Endothelial cell of umbilical vein (primary cell): ENCODE data around the gene TMEM145. TPM values are rescaled to one million over a fixed set of nuclear protein-coding genes. Genes with fewer than 3 reads are reported as not detected.

Source experiments
- BruUV-seq: library from RNA; stranded (reverse); fragments of 400-500 nt; replicated peaks from 2 replicates; lab custom pipeline; 2021; lab: Mats Ljungman, UMichigan
- CTCF ChIA-PET: fragments of 300-600, 350-600 bp; sonication (Branson Sonifier 250); formaldehyde crosslinking; loops from one replicate; lab custom pipeline; 2021; ENCODE audit warnings: antibody characterized with exemption, inconsistent platforms; lab: Charles Lee
- POLR2A ChIA-PET: fragments of 300-600, 350-600 bp; sonication (Branson Sonifier 250); formaldehyde crosslinking; loops from one replicate; lab custom pipeline; 2021; ENCODE audit warnings: antibody characterized with exemption, inconsistent platforms; lab: Charles Lee
- DNase-seq: peaks from one replicate; pipeline ENCODE4 v3.0.0-alpha.2; 2011; ENCODE audit warnings: low read depth, low spot score
- FAIRE-seq: peaks from 2 replicates; lab custom pipeline; 2011; peaks lifted over from hg19 to GRCh38; lab: Jason Lieb, UNC
- H2AFZ ChIP-seq: 2 replicates; pipeline ENCODE4 v1.6.0; 2012; ENCODE audit warnings: low read depth, low read length, control low read depth, inconsistent platforms
- H3K27ac ChIP-seq: 2 replicates; pipeline ENCODE4 v1.5.1; 2011; ENCODE audit warnings: low read depth, mild to moderate bottlenecking, control low read depth, low read length, moderate library complexity; ENCODE audit not compliant: insufficient read depth
- H3K27me3 ChIP-seq, 2 experiments: 2 replicates each; pipeline versions ENCODE4 v1.6.0 to v1.6.1; 2011; ENCODE audit warnings: low read length in 2 of 2, mixed read lengths in 1 of 2; ENCODE audit not compliant: control insufficient read depth in 2 of 2, insufficient read depth in 2 of 2
- H3K36me3 ChIP-seq, 2 experiments: 2 replicates in 1 of 2; 3 replicates in 1 of 2; pipeline ENCODE4 v1.5.1; 2011; ENCODE audit warnings: low read length in 2 of 2, mild to moderate bottlenecking in 1 of 2, moderate library complexity in 1 of 2; ENCODE audit not compliant: control insufficient read depth in 2 of 2, insufficient read depth in 2 of 2; ENCODE audit errors: extremely low read depth in 1 of 2
- H3K4me1 ChIP-seq: 3 replicates; pipeline ENCODE4 v1.5.1; 2011; ENCODE audit warnings: mild to moderate bottlenecking, low read length; ENCODE audit not compliant: control insufficient read depth, insufficient read depth; ENCODE audit errors: extremely low read depth
- H3K4me2 ChIP-seq: 2 replicates; pipeline ENCODE4 v1.6.1; 2011; ENCODE audit warnings: low read length, control low read depth, mixed read lengths; ENCODE audit not compliant: insufficient read depth
- H3K4me3 ChIP-seq, 3 experiments: fragments of 200-600 bp in 1 of 3; sonication (generic), shearing (Covaris generic) in 1 of 3; replicated peaks in 1 of 3; 2 replicates each; pipeline ENCODE4 v1.5.1; 2011 to 2016; ENCODE audit warnings: control low read depth in 3 of 3, low read length in 3 of 3, mild to moderate bottlenecking in 2 of 3, inconsistent platforms in 1 of 3, low read depth in 1 of 3, moderate library complexity in 1 of 3; ENCODE audit not compliant: insufficient read depth in 1 of 3
- H3K79me2 ChIP-seq: 2 replicates; pipeline ENCODE4 v1.6.0; 2012; ENCODE audit warnings: low read length, inconsistent platforms; ENCODE audit not compliant: control insufficient read depth, insufficient read depth
- H3K9ac ChIP-seq: replicated peaks from 2 replicates; pipeline ENCODE3; 2011; ENCODE audit warnings: low read length, control low read depth; ENCODE audit not compliant: insufficient read depth; ENCODE audit errors: extremely low read depth
- H3K9me1 ChIP-seq: replicated peaks from 3 replicates; pipeline ENCODE4 v1.6.0; 2011; ENCODE audit warnings: mild to moderate bottlenecking, low read length; ENCODE audit not compliant: control insufficient read depth, insufficient read depth; ENCODE audit errors: extremely low read depth
- H3K9me3 ChIP-seq: replicated peaks from 2 replicates; pipeline ENCODE4 v1.5.1; 2012; ENCODE audit warnings: low read length, inconsistent platforms; ENCODE audit not compliant: control insufficient read depth, insufficient read depth
- H4K20me1 ChIP-seq: replicated peaks from 2 replicates; pipeline ENCODE3; 2011; ENCODE audit warnings: mild to moderate bottlenecking, low read length; ENCODE audit not compliant: control insufficient read depth, insufficient read depth; ENCODE audit errors: extremely low read depth
- CTCF ChIP-seq, 2 donors: IDR thresholded peaks; 1 replicate in 1 of 2; 2 replicates in 1 of 2; pipeline ENCODE4 v1.5.1; 2011; ENCODE audit warnings: low read length in 2 of 2, mild to moderate bottlenecking in 2 of 2, moderate library complexity in 2 of 2, control low read depth in 1 of 2, inconsistent platforms in 1 of 2, low read depth in 1 of 2; ENCODE audit not compliant: insufficient read depth in 1 of 2; ENCODE audit errors: extremely low read depth in 1 of 2
- FOS ChIP-seq: IDR thresholded peaks from 2 replicates; pipeline ENCODE4 v1.6.1; 2011; ENCODE audit warnings: mild to moderate bottlenecking, low read length, moderate library complexity, borderline replicate concordance; ENCODE audit not compliant: insufficient read depth
- GATA2 ChIP-seq: IDR thresholded peaks from 2 replicates; pipeline ENCODE4 v1.7.0; 2011; ENCODE audit warnings: low read depth, mild to moderate bottlenecking, moderate library complexity, mixed read lengths, low read length; ENCODE audit not compliant: insufficient read length, insufficient read depth
- JUN ChIP-seq: IDR thresholded peaks from 2 replicates; pipeline ENCODE4 v1.6.1; 2011; ENCODE audit warnings: borderline replicate concordance, low read depth; ENCODE audit not compliant: insufficient read length, insufficient read depth
- MAX ChIP-seq: IDR thresholded peaks from 2 replicates; pipeline ENCODE4 v1.6.1; 2011; ENCODE audit not compliant: insufficient read depth, insufficient read length
- MYC ChIP-seq: IDR thresholded peaks from one replicate; pipeline ENCODE4 v1.6.1; 2011; ENCODE audit warnings: mild to moderate bottlenecking, low read depth, low read length
- POLR2A ChIP-seq: IDR thresholded peaks from 2 replicates; pipeline ENCODE4 v1.6.1; 2012; ENCODE audit warnings: low read depth, mild to moderate bottlenecking, control low read depth, low read length
- POLR2AphosphoS5 ChIP-seq: IDR thresholded peaks from 2 replicates; pipeline ENCODE4 v1.6.1; 2012; ENCODE audit warnings: low read depth, mild to moderate bottlenecking, control low read depth, low read length, moderate library complexity; ENCODE audit not compliant: insufficient read depth
- dilution Hi-C: fragments of 300-500 bp; cut with MboI; formaldehyde crosslinking; loops from one replicate; pipeline ENCODE4 v1.15.0; 2019; ENCODE audit warnings: low sequenced_read_pairs; ENCODE audit not compliant: extremely low pct_ligation_motif_present
- intact Hi-C: fragments of 100-400 bp; cut with micrococcal nuclease; formaldehyde crosslinking; loops from one replicate; pipeline ENCODE4 v1.10.0; 2022
- polyA plus RNA-seq, 4 experiments: library from polyadenylated mRNA; depleted of rRNA in 3 of 4; stranded (reverse) in 3 of 4; unstranded in 1 of 4; fragments of >200 nt; gene quantifications; 2 replicates each; pipeline versions ENCODE4 v1.2.1 to v1.2.3, GENCODE V29; 2011 to 2012; ENCODE audit warnings: missing spikeins in 1 of 4
- total RNA-seq: library from RNA; stranded (reverse); gene quantifications from 2 replicates; pipeline ENCODE4 v1.2.3, GENCODE V29; 2021

TMEM145 gene
- total and polyA plus RNA-seq, 2 donors (not counting 3 experiments of a cell fraction or from before 2014, with no cell fraction given): not detected

GRCh38 chr19:42270346-42271044, 42.6 kb upstream of the TMEM145 start:
- H3K4me3 ChIP-seq: peak overlapping the region; percentile 11 to 65 (median 57)
- H3K79me2 ChIP-seq: peaks cover 39% of the 10 kb centered on the region
- H2AFZ ChIP-seq: peak overlapping the region; percentile 0
- no peaks in the 10 kb centered on the region for H3K27me3 ChIP-seq
- dilution Hi-C loops: no loop called here
- TF ChIP-seq FOS (peak; percentile 29), MYC (no peak), GATA2 (no peak), POLR2AphosphoS5 (peak; percentile 31), JUN (no peak), POLR2A (peak; percentile 72)
- H3K9me1 ChIP-seq: no peaks in the 10 kb centered on the region
- no peaks in the 10 kb centered on the region for H3K9me3 ChIP-seq
- H3K4me2 ChIP-seq: peak overlapping the region; percentile 62
- CTCF ChIA-PET: interaction anchor here (1.0 to 3.6 kb wide), 6 partner anchors 9 to 27 kb away, joined by 3 to 24 read pairs (median 6); no protein-coding TSS in a partner anchor
- peaks cover 12 to 28% of the 10 kb centered on the region in 2 experiments for H3K36me3 ChIP-seq
- intact Hi-C loops: no loop called here
- FAIRE-seq: peak; percentile 91
- H4K20me1 ChIP-seq: no peaks in the 10 kb centered on the region
- peak overlapping the region; percentile 87 for H3K9ac ChIP-seq
- POLR2A ChIA-PET: interaction anchor here (0.6 to 1.2 kb wide), 5 partner anchors 8 to 28 kb away, joined by 3 to 7 read pairs (median 5); partner anchors contain the start of gene GSK3A
- BruUV-seq: no TSS peak
- peak overlapping the region; percentile 91 for H3K27ac ChIP-seq
- peaks cover 25% of the 10 kb centered on the region for H3K4me1 ChIP-seq
- DNase-seq: peak; percentile 72

GRCh38 chr19:42271045-42271419, 42.1 kb upstream of the TMEM145 start:
- dilution Hi-C loops: no loop called here
- ChIA-PET CTCF (interaction anchor here (1.0 to 3.6 kb wide), 6 partner anchors 9 to 28 kb away, joined by 3 to 24 read pairs (median 6); no protein-coding TSS in a partner anchor), POLR2A (interaction anchor here (0.6 to 1.2 kb wide), 3 partner anchors 8 to 28 kb away, joined by 3 to 7 read pairs (median 5); partner anchors contain the start of gene GSK3A)
- H3K9me3 ChIP-seq: no peaks in the 10 kb centered on the region
- H3K9me1 ChIP-seq: no peaks in the 10 kb centered on the region
- no peaks in the 10 kb centered on the region for H3K27me3 ChIP-seq
- peaks cover 12 to 28% of the 10 kb centered on the region in 2 experiments for H3K36me3 ChIP-seq
- peak overlapping the region; percentile 31 for H3K4me2 ChIP-seq
- FAIRE-seq (peak; percentile 56), DNase-seq (no peak)
- H2AFZ ChIP-seq: no peak overlapping the region
- peak overlapping the region; percentile 11 for H3K27ac ChIP-seq
- H3K4me1 ChIP-seq: peaks cover 27% of the 10 kb centered on the region
- H4K20me1 ChIP-seq: no peaks in the 10 kb centered on the region
- peaks cover 42% of the 10 kb centered on the region for H3K79me2 ChIP-seq
- peak overlapping the region in 1 of 3 experiments; percentile 65 for H3K4me3 ChIP-seq
- TF ChIP-seq MAX: no peak
- no peak for TF ChIP-seq FOS
- TF ChIP-seq JUN: no peak
- TF ChIP-seq GATA2: no peak
- TF ChIP-seq POLR2A: no peak
- no peak for TF ChIP-seq CTCF (IDR thresholded peaks at IDR 0.05; ENCODE audit: extremely low read depth in 1 of 2, insufficient read depth in 1 of 2, low read depth in 1 of 2, low read length in 2 of 2)
- no peak for TF ChIP-seq MYC
- no TSS peak for BruUV-seq
- H3K9ac ChIP-seq: no peak overlapping the region
- intact Hi-C loops: no loop called here
